HG02970 (cell line): ENCODE measurements around the gene KBTBD4.

ENCODE experiments used
- ATAC-seq: cut with Tn5 transposase; IDR thresholded peaks from one replicate; pipeline ENCODE4 v1.9.1; 2021; ENCODE audit warnings: mild to moderate bottlenecking, moderate library complexity, moderate number of reproducible peaks; ENCODE audit not compliant: unreplicated experiment, low FRiP score

KBTBD4 gene

GRCh38 chr11:47578524-47579494, at the start of gene KBTBD4, which contains the start of gene NDUFS3:
KBTBD4 (minus strand) TSS chr11:47578970; CDS start chr11:47578951, 19 bp downstream.
NDUFS3 (plus strand) TSS chr11:47579074; CDS start chr11:47579092, 18 bp downstream.
- ATAC-seq, result peak; percentile 85

- no peak for ATAC-seq
These were observed 49.3 kb upstream of the KBTBD4 start for GRCh38 chr11:47628026-47628425.

GRCh38 chr11:47626234-47626633, 47.5 kb upstream of the KBTBD4 start:
- no peak for ATAC-seq

GRCh38 chr11:47620836-47621378, 42.1 kb upstream of the KBTBD4 start:
- no peak for ATAC-seq

- no peak for ATAC-seq
These were observed 38.6 kb upstream of the KBTBD4 start for GRCh38 chr11:47617417-47617809.

GRCh38 chr11:47616726-47617416, 38.1 kb upstream of the KBTBD4 start:
- no peak for ATAC-seq

GRCh38 chr11:47615249-47615648, 36.5 kb upstream of the KBTBD4 start:
- ATAC-seq, result no peak

GRCh38 chr11:47611348-47611794, 32.6 kb upstream of the KBTBD4 start:
- ATAC-seq, result no peak

GRCh38 chr11:47609675-47610074, 30.9 kb upstream of the KBTBD4 start:
- ATAC-seq, result no peak

GRCh38 chr11:47607380-47607779, 28.6 kb upstream of the KBTBD4 start:
- no peak for ATAC-seq

GRCh38 chr11:47606731-47607130, 28.0 kb upstream of the KBTBD4 start:
- ATAC-seq, result no peak

- no peak for ATAC-seq
These were observed 27.2 kb upstream of the KBTBD4 start for GRCh38 chr11:47605921-47606320.

GRCh38 chr11:47603295-47603694, 24.5 kb upstream of the KBTBD4 start:
- no peak for ATAC-seq

- no peak for ATAC-seq
These were observed 21.1 kb upstream of the KBTBD4 start for GRCh38 chr11:47599902-47600301.

GRCh38 chr11:47595967-47596366, 17.2 kb upstream of the KBTBD4 start:
- ATAC-seq, result no peak

- ATAC-seq, result no peak
These were observed 16.3 kb upstream of the KBTBD4 start for GRCh38 chr11:47595029-47595428.

- ATAC-seq, result no peak
These were observed 15.4 kb upstream of the KBTBD4 start, which contains the start of gene C1QTNF4 for GRCh38 chr11:47593934-47594855. C1QTNF4 (minus strand) TSS chr11:47594411; CDS start chr11:47590810, 3,601 bp downstream.

- ATAC-seq, result no peak
These were observed 14.7 kb upstream of the KBTBD4 start for GRCh38 chr11:47593492-47593933.

- no peak for ATAC-seq
These were observed 14.2 kb upstream of the KBTBD4 start for GRCh38 chr11:47592970-47593369.

- ATAC-seq, result no peak
These were observed 13.5 kb upstream of the KBTBD4 start for GRCh38 chr11:47592251-47592650.
